Activated CD4-positive, alpha-beta T cell treated with anti-CD3 and anti-CD28 coated beads, Interleukin-10, Interleukin-2, amounts not matched to agents 100 ng/mL and 50 ng/mL, durations not matched to agents 16 hours and 8 hours (primary cell): ENCODE data around the gene KRTAP10-11.
A peak's percentile ranks its signal among the peaks of the same experiment; 100 is the strongest.
"Not testable (repeated sequence)": the region's sequence is repeated elsewhere in the genome, so short reads cannot be mapped to it uniquely, and the experiment has no call there.

Source experiments
- DNase-seq: peaks from one replicate; pipeline ENCODE4 v3.0.0-alpha.2; 2020

Gene KRTAP10-11

GRCh38 chr21:44667612-44668011, 21.4 kb downstream of the KRTAP10-11 start:
- DNase-seq: no peak

DNA sequence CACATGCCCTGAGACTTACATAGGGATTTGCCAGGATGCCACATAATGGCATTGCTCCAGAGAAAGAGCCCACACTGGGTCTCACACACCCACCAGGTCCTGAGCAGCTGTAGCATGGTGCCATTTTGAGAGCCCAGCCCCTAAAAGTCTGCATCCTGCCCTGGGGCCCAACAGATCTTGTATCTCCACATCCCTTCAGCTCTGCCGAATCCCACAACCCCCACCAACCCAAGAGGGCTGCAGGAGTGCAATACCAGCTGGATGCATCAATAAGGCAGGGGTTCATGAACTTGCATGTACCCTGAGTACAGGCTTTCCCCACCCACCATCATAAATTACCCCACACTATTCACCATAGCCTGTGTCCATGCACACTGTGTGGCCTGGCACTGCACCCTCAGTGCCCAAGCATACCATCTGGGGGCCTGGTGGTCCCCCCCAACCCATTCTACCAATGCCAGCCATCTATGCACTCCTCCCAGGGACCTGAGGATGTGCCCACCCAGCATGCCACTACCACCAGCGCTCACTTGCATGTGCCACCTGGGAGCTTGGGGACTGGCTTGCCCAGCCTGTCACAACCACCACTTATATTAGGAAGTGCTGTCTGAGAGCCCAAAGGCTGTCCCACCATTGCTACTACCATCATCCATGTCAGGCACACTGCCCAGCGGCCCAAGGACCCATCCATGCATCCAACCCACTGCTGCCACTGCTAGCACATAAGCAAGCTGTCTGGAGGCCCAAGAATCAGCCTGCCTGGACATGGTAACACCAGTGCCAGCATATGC, 24.6 kb downstream of the KRTAP10-11 start:
- DNase-seq: no peak

DNA sequence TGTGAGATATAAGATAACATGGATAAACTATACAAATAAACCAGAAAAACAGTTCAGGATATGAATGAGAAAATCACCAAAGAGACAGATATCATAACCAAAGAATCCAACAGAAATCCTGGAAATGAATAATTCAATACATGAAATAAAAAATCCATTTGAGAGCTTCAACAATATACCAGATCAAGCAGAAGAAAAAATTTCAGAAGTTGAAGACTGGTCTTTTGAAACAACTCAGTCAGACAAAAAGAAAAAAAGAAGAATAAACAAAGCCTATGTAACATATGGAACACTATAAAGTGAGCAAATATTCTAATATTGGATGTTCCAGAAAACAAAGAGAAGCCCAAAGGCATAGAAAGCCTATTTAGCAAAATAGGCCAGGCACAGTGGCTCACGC, 25.7 kb downstream of the KRTAP10-11 start:
- DNase-seq: no peak

- no peak for DNase-seq
Observed at GRCh38 chr21:44677881-44678280, 31.7 kb downstream of the KRTAP10-11 start.

- DNase-seq: no peak
Observed at GRCh38 chr21:44681152-44681551, 34.9 kb downstream of the KRTAP10-11 start.

DNA sequence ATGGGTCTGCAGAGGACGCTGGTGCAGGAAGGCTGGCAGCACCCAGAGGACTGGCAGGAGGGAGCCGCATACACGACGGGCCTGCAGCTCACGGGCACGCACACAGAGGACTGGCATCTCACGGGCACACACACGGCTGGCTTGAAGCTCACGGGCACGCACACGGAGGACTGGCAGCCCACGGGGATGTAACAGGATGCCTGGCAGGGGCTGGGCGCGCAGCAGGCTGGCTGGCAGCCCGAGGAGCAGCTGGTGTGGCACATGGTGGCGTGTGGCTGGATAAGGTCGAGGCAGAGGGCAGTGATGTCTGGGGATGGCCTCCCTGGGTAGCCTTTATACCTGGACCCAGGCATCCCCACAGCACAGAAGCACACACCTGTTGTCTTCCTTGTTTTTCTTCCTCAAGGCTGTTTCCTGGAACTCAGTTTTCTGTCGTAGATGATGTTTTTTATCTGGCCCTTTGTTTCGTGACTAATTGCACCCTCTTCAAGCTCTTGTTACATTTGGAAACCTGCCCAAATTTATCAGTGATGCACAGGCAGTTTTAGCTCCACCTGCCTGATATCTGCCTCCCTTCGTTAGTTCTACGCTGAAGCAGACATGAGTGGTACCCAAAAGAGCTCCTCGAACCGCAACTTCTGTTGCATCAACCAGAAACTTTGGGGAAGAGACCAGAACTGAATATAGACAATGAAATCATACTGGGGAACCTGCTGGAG, 35.8 kb downstream of the KRTAP10-11 start, which contains the start of gene KRTAP12-1:
KRTAP12-1 (minus strand) TSS at position 303 of the 719 bp plus-strand sequence; CDS start at position 263, 40 bp downstream.
- DNase-seq: no peak

GRCh38 chr21:44682580-44683151, 36.5 kb downstream of the KRTAP10-11 start:
- no peak for DNase-seq

DNA sequence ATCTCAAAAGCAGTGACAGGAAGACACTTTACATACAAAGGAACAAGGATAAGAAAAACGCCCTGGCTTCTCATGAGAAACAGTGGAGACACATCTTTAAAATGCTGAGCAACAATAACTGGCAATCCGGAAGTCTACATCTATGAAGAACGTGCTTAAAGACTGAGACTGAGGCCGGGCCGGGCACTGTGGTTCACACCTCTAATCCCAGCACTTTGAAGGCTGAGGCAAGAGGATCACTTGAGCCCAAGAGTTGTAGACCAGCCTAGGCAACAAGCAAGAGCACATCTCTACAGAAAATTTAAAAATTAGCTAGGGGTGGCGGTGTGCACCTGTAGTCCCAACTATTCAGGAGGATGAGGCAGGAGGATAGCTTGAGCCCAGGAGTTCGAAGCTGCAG, 37.9 kb downstream of the KRTAP10-11 start:
- DNase-seq: no peak

DNA sequence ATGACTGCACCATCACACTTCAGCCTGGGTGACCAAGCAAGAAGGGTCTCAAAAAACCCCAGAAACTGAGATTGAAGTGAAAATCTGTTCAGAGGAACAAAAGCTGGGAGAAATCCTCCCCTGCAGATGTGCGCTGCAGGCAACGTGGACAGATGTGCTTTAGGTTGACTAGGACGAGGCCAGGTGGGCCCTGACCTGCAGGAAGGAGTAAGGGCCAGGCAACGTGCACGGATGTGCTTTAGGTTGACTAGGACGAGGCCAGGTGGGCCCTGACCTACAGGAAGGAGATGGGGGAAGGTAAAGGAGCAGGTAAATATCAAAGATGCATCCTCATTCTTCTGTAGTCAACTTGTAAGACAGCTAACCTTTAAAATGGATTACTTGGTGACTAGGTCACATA, 38.3 kb downstream of the KRTAP10-11 start:
- DNase-seq: no peak

GRCh38 chr21:44685050-44685449, 38.8 kb downstream of the KRTAP10-11 start:
- not testable (repeated sequence) for DNase-seq

DNA sequence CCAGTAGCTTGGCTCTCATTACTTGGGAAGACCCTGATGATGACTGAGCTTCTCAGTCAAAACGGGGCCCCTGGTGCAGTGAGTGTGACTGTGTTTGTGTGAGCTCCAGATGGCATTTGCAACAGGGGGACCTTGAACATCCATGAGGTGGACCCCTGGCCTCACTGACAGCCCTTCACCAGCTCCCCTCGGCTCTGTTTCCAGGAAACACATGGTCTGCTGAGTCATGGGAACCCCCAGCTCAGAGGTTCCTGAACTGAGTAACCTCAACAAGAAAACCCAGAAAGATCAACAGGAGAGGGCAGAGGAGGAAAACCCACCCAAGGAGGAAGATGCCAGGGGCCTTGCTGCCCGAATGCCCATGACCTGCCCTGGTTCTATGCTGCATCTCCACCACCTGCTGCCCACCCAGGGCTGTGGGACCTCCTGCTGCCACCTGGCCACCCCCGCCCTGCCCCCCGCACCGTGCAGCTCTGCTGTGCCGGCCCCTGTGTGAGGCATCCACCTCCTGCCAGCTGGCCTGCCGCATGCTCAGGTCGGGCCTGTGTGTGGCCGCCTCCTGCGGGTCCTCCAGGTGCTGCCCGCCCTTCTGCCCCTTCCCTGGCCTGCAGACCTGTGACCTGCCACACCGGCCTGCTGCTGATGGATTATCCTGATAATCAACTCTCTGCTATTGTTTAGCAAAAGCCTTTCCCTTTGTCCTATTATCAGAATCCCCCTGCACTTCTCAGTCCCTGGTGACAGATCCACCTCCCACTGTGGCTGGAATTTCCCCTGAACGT, 40.0 kb downstream of the KRTAP10-11 start:
- DNase-seq: peak; percentile 9

- DNase-seq: no peak
Observed at GRCh38 chr21:44686843-44687561, 40.8 kb downstream of the KRTAP10-11 start.

DNA sequence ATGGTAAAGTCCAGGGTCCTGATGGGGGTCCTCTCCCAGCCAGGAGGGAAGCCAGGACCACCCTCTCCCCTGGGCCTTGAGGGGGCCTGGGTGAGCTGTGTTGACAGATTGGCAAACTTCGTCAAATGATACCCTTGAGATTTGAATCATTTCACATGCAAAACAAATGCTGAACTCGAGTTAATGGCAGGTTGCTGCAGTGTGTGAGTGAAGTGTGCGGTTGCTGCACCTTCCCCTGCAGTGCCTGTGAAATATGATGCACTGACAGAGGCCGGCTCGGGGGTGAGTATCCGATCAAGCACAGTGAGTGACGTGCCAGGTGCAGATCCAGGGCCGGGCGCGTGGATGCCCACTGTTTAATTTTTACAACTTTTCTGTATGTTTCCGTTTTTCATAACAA, 41.5 kb downstream of the KRTAP10-11 start:
- DNase-seq: no peak

GRCh38 chr21:44689740-44690139, 43.5 kb downstream of the KRTAP10-11 start:
- DNase-seq: not testable (repeated sequence)

- no peak for DNase-seq
Observed at GRCh38 chr21:44691686-44692085, 45.5 kb downstream of the KRTAP10-11 start.

- DNase-seq: no peak
Observed at GRCh38 chr21:44692798-44693512, 46.7 kb downstream of the KRTAP10-11 start.

DNA sequence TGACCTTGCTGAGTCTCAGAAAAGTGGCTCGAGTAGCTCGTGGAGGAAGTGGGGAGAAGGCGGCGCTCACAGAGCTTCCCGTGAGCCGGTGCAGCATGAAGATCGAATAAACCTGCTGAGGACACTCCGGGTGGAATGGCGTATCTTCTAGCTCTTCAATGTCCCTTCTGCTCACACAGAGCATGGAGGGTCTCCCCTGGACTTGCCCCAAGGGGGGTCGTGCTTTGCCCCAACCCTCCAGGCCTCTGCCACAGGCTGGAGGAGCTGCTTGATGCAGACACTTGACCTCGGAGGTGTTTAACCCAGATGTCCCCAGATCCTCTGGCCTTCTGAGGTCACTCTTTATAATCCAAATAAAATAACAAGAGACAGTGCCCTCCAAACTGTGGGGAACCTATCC, 48.6 kb downstream of the KRTAP10-11 start:
- DNase-seq: no peak

- DNase-seq: no peak
Observed at GRCh38 chr21:44695184-44695583, 49.0 kb downstream of the KRTAP10-11 start.

GRCh38 chr21:44695641-44696040, 49.4 kb downstream of the KRTAP10-11 start:
- no peak for DNase-seq

GRCh38 chr21:44696572-44696971, 50.4 kb downstream of the KRTAP10-11 start:
- no peak for DNase-seq
